GM12878 (cell line): ENCODE data around the gene NOL12. TPM values are rescaled to one million over a fixed set of nuclear protein-coding genes. Genes with fewer than 3 reads are reported as not detected.
"Not testable (repeated sequence)": the region's sequence is repeated elsewhere in the genome, so short reads cannot be mapped to it uniquely, and the experiment has no call there.

Experiments used
- ATAC-seq: fragments of 200-7000 bp; cut with Tn5 transposase; 3 replicates; pipeline ENCODE4 v1.9.1; 2020; ENCODE audit warnings: mild to moderate bottlenecking, moderate library complexity
- BruUV-seq: library from RNA; stranded (reverse); fragments of 400-500 nt; replicated peaks from 2 replicates; lab custom pipeline; 2021; lab: Mats Ljungman, UMichigan
- CTCF ChIA-PET: fragments of 300-600 bp; sonication (Branson Sonifier 250); formaldehyde crosslinking; extraction: SDS; loops from one replicate; lab custom pipeline; 2021; ENCODE audit warnings: inconsistent platforms; lab: Yijun Ruan, JAX
- POLR2A ChIA-PET: fragments of 350-600 bp; formaldehyde crosslinking; extraction: SDS; loops from one replicate; lab custom pipeline; 2021; ENCODE audit warnings: inconsistent platforms; lab: Charles Lee
- RAD21 ChIA-PET: fragments of 300-600 bp; sonication (Branson Sonifier 250); formaldehyde crosslinking; loops from one replicate; lab custom pipeline; 2023; ENCODE audit warnings: antibody characterized with exemption; ENCODE audit not compliant: unreplicated experiment; lab: Charles Lee
- SMC1A ChIA-PET: fragments of 300-600 bp; sonication (Branson Sonifier 250); formaldehyde crosslinking; loops from one replicate; lab custom pipeline; 2023; ENCODE audit not compliant: unreplicated experiment, uncharacterized antibody; lab: Charles Lee
- DNase-seq: peaks from one replicate; pipeline ENCODE4 v3.0.0-alpha.2; 2011; ENCODE audit warnings: low read depth, low spot score
- FAIRE-seq: peaks from 3 replicates; lab custom pipeline; 2011; peaks lifted over from hg19 to GRCh38; lab: Jason Lieb, UNC
- H2AFZ ChIP-seq: 2 replicates; pipeline ENCODE4 v1.6.0; 2011; ENCODE audit warnings: low read depth, low read length, control low read depth; ENCODE audit not compliant: control insufficient read depth
- H3K27ac ChIP-seq: 2 replicates; pipeline ENCODE4 v1.5.1; 2011; ENCODE audit warnings: control low read depth; ENCODE audit not compliant: control insufficient read depth, insufficient read depth
- H3K27me3 ChIP-seq, 2 experiments: replicated peaks in 1 of 2; 2 replicates each; pipeline versions ENCODE4 v1.6.0 to v1.6.1; 2011; ENCODE audit warnings: low read length in 1 of 2; ENCODE audit not compliant: control insufficient read depth in 2 of 2, insufficient read depth in 2 of 2
- H3K36me3 ChIP-seq, 2 experiments: 2 replicates each; pipeline ENCODE4 v1.5.1; 2011; ENCODE audit warnings: low read length in 1 of 2; ENCODE audit not compliant: control insufficient read depth in 2 of 2, insufficient read depth in 2 of 2
- H3K4me1 ChIP-seq: 2 replicates; pipeline ENCODE4 v1.6.1; 2011; ENCODE audit warnings: mild to moderate bottlenecking, low read length, moderate library complexity, mixed read lengths; ENCODE audit not compliant: control insufficient read depth, insufficient read depth
- H3K4me2 ChIP-seq: 2 replicates; pipeline ENCODE4 v1.6.0; 2011; ENCODE audit warnings: control low read depth; ENCODE audit not compliant: control insufficient read depth, insufficient read depth
- H3K4me3 ChIP-seq: fragments of 200-600 bp; sonication (generic); 2 replicates; pipeline ENCODE4 v1.5.1; 2016
- H3K79me2 ChIP-seq: 2 replicates; pipeline ENCODE4 v1.6.0; 2011; ENCODE audit warnings: low read length; ENCODE audit not compliant: control insufficient read depth, insufficient read depth
- H3K9ac ChIP-seq: 2 replicates; pipeline ENCODE4 v1.8.0; 2011; ENCODE audit warnings: low read length, control low read depth, mixed read lengths; ENCODE audit not compliant: control insufficient read depth, insufficient read depth
- H3K9me3 ChIP-seq: replicated peaks from 3 replicates; pipeline ENCODE4 v1.5.1; 2011; ENCODE audit warnings: mild to moderate bottlenecking, low read length; ENCODE audit not compliant: control insufficient read depth, insufficient read depth
- H4K20me1 ChIP-seq: 2 replicates; pipeline ENCODE4 v1.6.0; 2011; ENCODE audit not compliant: control insufficient read depth, insufficient read depth
- ATF3 ChIP-seq: IDR thresholded peaks from 2 replicates; pipeline ENCODE4 v1.6.1; 2011; ENCODE audit warnings: low read depth, mild to moderate bottlenecking, low read length, moderate library complexity, borderline replicate concordance; ENCODE audit errors: extremely low read depth
- CHD4 ChIP-seq: fragments of 200-600 bp; sonication (generic); IDR thresholded peaks from 2 replicates; pipeline ENCODE4 v1.6.1; 2016; ENCODE audit warnings: mild to moderate bottlenecking
- HDAC2 ChIP-seq: fragments of 200-600 bp; sonication (generic); IDR thresholded peaks from 2 replicates; pipeline ENCODE4 v1.6.1; 2017
- MTA3 ChIP-seq: IDR thresholded peaks from 2 replicates; pipeline ENCODE4 v1.6.1; 2012; ENCODE audit warnings: low read length, inconsistent platforms, borderline replicate concordance
- NFIC ChIP-seq: IDR thresholded peaks from 2 replicates; pipeline ENCODE4 v1.6.1; 2012; ENCODE audit warnings: low read depth, mild to moderate bottlenecking, inconsistent platforms, low read length, moderate library complexity
- NFYA ChIP-seq: IDR thresholded peaks from 2 replicates; pipeline ENCODE4 v1.6.1; 2011; ENCODE audit warnings: low read depth, mild to moderate bottlenecking, low read length, improper control_type of control experiment, borderline replicate concordance
- POLR2A ChIP-seq: IDR thresholded peaks from 2 replicates; pipeline ENCODE4 v1.6.1; 2011; ENCODE audit warnings: low read depth, mild to moderate bottlenecking, low read length
- POLR2AphosphoS5 ChIP-seq: IDR thresholded peaks from 2 replicates; pipeline ENCODE4 v1.6.1; 2011; ENCODE audit warnings: mild to moderate bottlenecking, low read length, inconsistent platforms
- RCOR1 ChIP-seq: conservative IDR thresholded peaks from 2 replicates; pipeline ENCODE4 v1.6.1; 2012; ENCODE audit warnings: low read depth, low read length, improper control_type of control experiment
- SMC3 ChIP-seq: IDR thresholded peaks from 2 replicates; pipeline ENCODE4 v1.6.1; 2011; ENCODE audit warnings: low read length, improper control_type of control experiment, borderline replicate concordance
- SP1 ChIP-seq: IDR thresholded peaks from one replicate; pipeline ENCODE4 v1.6.1; 2011; ENCODE audit warnings: low read depth, low read length
- ZNF217 ChIP-seq: fragments of 450-650 bp; IDR thresholded peaks from 2 replicates; pipeline ENCODE4 v1.6.1; 2017; ENCODE audit warnings: antibody characterized with exemption, mild to moderate bottlenecking
- WGBS: methylation state at CpG from one replicate; pipeline ENCODE4 v1.1.6; 2016; ENCODE audit warnings: low lambda C conversion rate; ENCODE audit not compliant: insufficient replicate concordance, insufficient coverage; ENCODE audit errors: missing lambda C conversion rate; 5-methylcytosine and 5-hydroxymethylcytosine counted together
- in situ Hi-C: fragments of 300-500 bp; cut with MboI; formaldehyde crosslinking; loops from 9 replicates; pipeline ENCODE4 v1.14.3; 2018; ENCODE audit warnings: mixed read lengths
- intact Hi-C: fragments of 100-400 bp; cut with micrococcal nuclease; formaldehyde crosslinking; loops from one replicate; pipeline ENCODE4 v1.14.2; 2022; ENCODE audit not compliant: unreplicated experiment
- polyA plus RNA-seq, 11 experiments: library from polyadenylated mRNA; depleted of rRNA in 4 of 11; unstranded in 6 of 11; stranded (reverse) in 5 of 11; fragments of >200 nt; fragmentation: Nextera tagmentation in 4 of 11; fragmentation: Illumina TruSeq in 1 of 11; extraction: Ambion mirVana in 4 of 11; extraction: Trizol in 1 of 11; gene quantifications; 1 replicate in 1 of 11; 2 replicates in 10 of 11; pipeline versions ENCODE4 v1.2.1 to v1.2.3, GENCODE V29; 2011 to 2016; ENCODE audit warnings: inconsistent platforms in 2 of 11, missing spikeins in 2 of 11, low read depth in 1 of 11
- total RNA-seq, 4 experiments: library from RNA; depleted of rRNA in 3 of 4; stranded (reverse); fragments of >200 nt in 3 of 4; fragmentation: Illumina TruSeq in 1 of 4; extraction: Trizol in 1 of 4; gene quantifications; 2 replicates each; pipeline versions ENCODE4 v1.2.1 to v1.2.3, GENCODE V29; 2013 to 2021
- TF ChIP-seq, protein P1 (sequence below): fragments of 150-350 bp; IDR thresholded peaks from 2 replicates; pipeline ENCODE4 v1.6.1; 2016; ENCODE audit warnings: low read depth, low read length

Gene NOL12
- total and polyA plus RNA-seq, 10 of the 15 experiments (the other 5 are each of a cell fraction or from before 2014, with no cell fraction given), result 3.3 to 69.4 (median 41.1) TPM

DNA sequence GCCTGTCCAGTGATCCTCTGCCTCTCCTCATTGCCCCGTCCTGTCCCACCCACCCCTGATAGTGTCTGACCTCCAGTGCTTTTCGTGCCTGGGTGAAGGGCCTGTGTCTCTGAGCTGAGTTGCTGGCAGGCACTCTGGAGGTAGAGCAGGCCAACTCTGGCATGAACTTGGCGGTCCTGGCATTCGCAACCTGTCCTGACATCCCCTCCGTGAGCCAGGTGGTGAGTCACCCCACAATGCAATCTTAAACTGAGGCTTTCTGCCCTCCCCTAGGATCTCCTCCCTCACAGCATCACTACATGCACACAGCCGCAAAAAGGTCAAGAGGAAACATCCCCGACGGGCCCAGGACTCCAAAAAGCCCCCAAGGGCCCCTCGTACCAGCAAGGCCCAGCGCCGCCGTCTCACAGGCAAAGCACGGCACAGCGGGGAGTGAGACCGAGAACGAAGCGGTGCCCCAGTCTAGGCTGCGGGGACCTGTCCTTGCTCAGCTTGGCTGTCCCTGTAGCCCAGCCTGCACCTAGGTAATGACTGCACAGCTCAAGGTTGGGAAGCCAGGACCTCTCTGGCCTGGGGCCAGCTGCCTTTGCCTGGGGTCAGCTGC, 4.9 kb downstream of the NOL12 start (continued):
- TF ChIP-seq SP1 (no peak), HDAC2 (no peak), CHD4 (no peak), ATF3 (no peak), SMC3 (no peak), ZNF217 (no peak), NFIC (no peak)
- TF ChIP-seq, protein P1, sequence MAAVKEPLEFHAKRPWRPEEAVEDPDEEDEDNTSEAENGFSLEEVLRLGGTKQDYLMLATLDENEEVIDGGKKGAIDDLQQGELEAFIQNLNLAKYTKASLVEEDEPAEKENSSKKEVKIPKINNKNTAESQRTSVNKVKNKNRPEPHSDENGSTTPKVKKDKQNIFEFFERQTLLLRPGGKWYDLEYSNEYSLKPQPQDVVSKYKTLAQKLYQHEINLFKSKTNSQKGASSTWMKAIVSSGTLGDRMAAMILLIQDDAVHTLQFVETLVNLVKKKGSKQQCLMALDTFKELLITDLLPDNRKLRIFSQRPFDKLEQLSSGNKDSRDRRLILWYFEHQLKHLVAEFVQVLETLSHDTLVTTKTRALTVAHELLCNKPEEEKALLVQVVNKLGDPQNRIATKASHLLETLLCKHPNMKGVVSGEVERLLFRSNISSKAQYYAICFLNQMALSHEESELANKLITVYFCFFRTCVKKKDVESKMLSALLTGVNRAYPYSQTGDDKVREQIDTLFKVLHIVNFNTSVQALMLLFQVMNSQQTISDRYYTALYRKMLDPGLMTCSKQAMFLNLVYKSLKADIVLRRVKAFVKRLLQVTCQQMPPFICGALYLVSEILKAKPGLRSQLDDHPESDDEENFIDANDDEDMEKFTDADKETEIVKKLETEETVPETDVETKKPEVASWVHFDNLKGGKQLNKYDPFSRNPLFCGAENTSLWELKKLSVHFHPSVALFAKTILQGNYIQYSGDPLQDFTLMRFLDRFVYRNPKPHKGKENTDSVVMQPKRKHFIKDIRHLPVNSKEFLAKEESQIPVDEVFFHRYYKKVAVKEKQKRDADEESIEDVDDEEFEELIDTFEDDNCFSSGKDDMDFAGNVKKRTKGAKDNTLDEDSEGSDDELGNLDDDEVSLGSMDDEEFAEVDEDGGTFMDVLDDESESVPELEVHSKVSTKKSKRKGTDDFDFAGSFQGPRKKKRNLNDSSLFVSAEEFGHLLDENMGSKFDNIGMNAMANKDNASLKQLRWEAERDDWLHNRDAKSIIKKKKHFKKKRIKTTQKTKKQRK, result no peak

GRCh38 chr22:37692627-37693285, 6.6 kb downstream of the NOL12 start:
- no peak for DNase-seq
- no peak overlapping the region for H2AFZ ChIP-seq
- no peak overlapping the region for H3K4me2 ChIP-seq
- RAD21 ChIA-PET, result no interaction called here
- SMC1A ChIA-PET, result no interaction called here
- intact Hi-C loops (no loop called here), in situ Hi-C loops (no loop called here)
- WGBS, result 84% methylated on average over 15 of the region's 15 CpGs
- ATAC-seq, result no peak
- H3K9me3 ChIP-seq, result no peaks in the 10 kb centered on the region
- POLR2A ChIA-PET, result no interaction called here
- no TSS peak for BruUV-seq
- no peaks in the 10 kb centered on the region for H4K20me1 ChIP-seq
- peaks cover 2% of the 10 kb centered on the region for H3K79me2 ChIP-seq
- H3K9ac ChIP-seq, result no peak overlapping the region
- CTCF ChIA-PET, result no interaction called here
- TF ChIP-seq MTA3 (no peak), NFYA (no peak), RCOR1 (no peak), POLR2AphosphoS5 (peak; percentile 64; the same call in 1 of the 2 replicates), POLR2A (peak; percentile 62)
- peaks cover 9 to 23% of the 10 kb centered on the region in 2 experiments; a peak in 3 of 4 replicates for H3K36me3 ChIP-seq
- H3K4me3 ChIP-seq, result no peak overlapping the region
- H3K27ac ChIP-seq, result no peak overlapping the region
- H3K27me3 ChIP-seq, result no peaks in the 10 kb centered on the region
- H3K4me1 ChIP-seq, result no peaks in the 10 kb centered on the region; the same call in 1 of the 2 replicates
- FAIRE-seq, result no peak

- H2AFZ ChIP-seq, in situ Hi-C loops, H4K20me1 ChIP-seq, H3K9me3 ChIP-seq, DNase-seq, ATAC-seq, POLR2A ChIA-PET, H3K79me2 ChIP-seq, BruUV-seq, SMC1A ChIA-PET, RAD21 ChIA-PET, FAIRE-seq, H3K27ac ChIP-seq, H3K4me1 ChIP-seq, H3K27me3 ChIP-seq, intact Hi-C loops, H3K4me2 ChIP-seq, H3K4me3 ChIP-seq, H3K9ac ChIP-seq: not testable (repeated sequence)
- H3K36me3 ChIP-seq, result peaks cover 8 to 18% of the 10 kb centered on the region in 2 experiments; a peak in 3 of 4 replicates
- 100% methylated on average over 4 of the region's 7 CpGs for WGBS
- CTCF ChIA-PET, result interaction anchor here (1.8 kb wide), 1 partner anchor 87 kb away, joined by 5 read pairs; no protein-coding TSS in a partner anchor
These were observed 8.0 kb downstream of the NOL12 start for GRCh38 chr22:37694131-37694530.
